Small intestine (tissue), 7 donors: ENCODE data around the gene AATK. TPM values are rescaled to one million over a fixed set of nuclear protein-coding genes. Genes with fewer than 3 reads are reported as not detected.
A peak's percentile ranks its signal among the peaks of the same experiment; 100 is the strongest.

Experiments used
- DNase-seq, 2 donors: peaks; one replicate each; pipeline versions ENCODE4 v3.0.0 to v3.0.0-alpha.2; 2013
- FAIRE-seq: peaks from 2 replicates; lab custom pipeline; 2012; peaks lifted over from hg19 to GRCh38; lab: Jason Lieb, UNC
- H3K27ac ChIP-seq, 3 donors: one replicate each; pipeline ENCODE4 v1.5.1; 2013; ENCODE audit warnings: low read length in 2 of 3, mild to moderate bottlenecking in 2 of 3, control low read depth in 1 of 3, inconsistent platforms in 1 of 3, low read depth in 1 of 3, moderate library complexity in 1 of 3
- H3K27me3 ChIP-seq, 3 donors: one replicate each; pipeline ENCODE4 v1.6.1; 2013; ENCODE audit warnings: low read length in 3 of 3, inconsistent platforms in 1 of 3; ENCODE audit not compliant: control insufficient read depth in 3 of 3, insufficient read depth in 3 of 3
- H3K36me3 ChIP-seq, 3 donors: one replicate each; pipeline ENCODE4 v1.6.1; 2013; ENCODE audit warnings: low read length in 3 of 3, inconsistent platforms in 1 of 3, low read depth in 1 of 3, mild to moderate bottlenecking in 1 of 3, moderate library complexity in 1 of 3; ENCODE audit not compliant: control insufficient read depth in 3 of 3, insufficient read depth in 2 of 3
- H3K4me1 ChIP-seq, 3 donors: one replicate each; pipeline ENCODE4 v1.6.1; 2013; ENCODE audit warnings: low read length in 2 of 3, inconsistent platforms in 1 of 3, low read depth in 1 of 3, mild to moderate bottlenecking in 1 of 3, moderate library complexity in 1 of 3; ENCODE audit not compliant: control insufficient read depth in 3 of 3, insufficient read depth in 2 of 3
- H3K4me3 ChIP-seq, 3 donors: one replicate each; pipeline ENCODE4 v1.5.1; 2013; ENCODE audit warnings: low read length in 3 of 3, control low read depth in 1 of 3, inconsistent platforms in 1 of 3, low read depth in 1 of 3, mild to moderate bottlenecking in 1 of 3, moderate library complexity in 1 of 3
- H3K9me3 ChIP-seq, 2 donors: one replicate each; pipeline ENCODE4 v1.6.1; 2013; ENCODE audit warnings: low read depth in 1 of 2, low read length in 1 of 2; ENCODE audit not compliant: control insufficient read depth in 2 of 2, insufficient read depth in 1 of 2
- WGBS, 3 donors: extraction: QIAGEN DNeasy Blood & Tissue Kit; methylation state at CpG; one replicate each; pipeline ENCODE4 v1.1.7; 2013; 5-methylcytosine and 5-hydroxymethylcytosine counted together
- polyA plus RNA-seq, 4 donors: library from polyadenylated mRNA; stranded (reverse) in 3 of 4; unstranded in 1 of 4; fragments of 200-250 nt in 3 of 4; fragments of 120-200 nt in 1 of 4; gene quantifications; one replicate each; pipeline versions ENCODE4 v1.2.1 to v1.2.3, GENCODE V29; 2013
- donor health status: healthy with polysubstance abuse.
- donor health status: control.
- donor health status: control.
- donor health status: Bipolar disorder and iron deficiency.
- donor health status: healthy.

The AATK gene
- polyA plus RNA-seq, 4 donors: 33.1 to 118 (median 95.7) TPM

DNA sequence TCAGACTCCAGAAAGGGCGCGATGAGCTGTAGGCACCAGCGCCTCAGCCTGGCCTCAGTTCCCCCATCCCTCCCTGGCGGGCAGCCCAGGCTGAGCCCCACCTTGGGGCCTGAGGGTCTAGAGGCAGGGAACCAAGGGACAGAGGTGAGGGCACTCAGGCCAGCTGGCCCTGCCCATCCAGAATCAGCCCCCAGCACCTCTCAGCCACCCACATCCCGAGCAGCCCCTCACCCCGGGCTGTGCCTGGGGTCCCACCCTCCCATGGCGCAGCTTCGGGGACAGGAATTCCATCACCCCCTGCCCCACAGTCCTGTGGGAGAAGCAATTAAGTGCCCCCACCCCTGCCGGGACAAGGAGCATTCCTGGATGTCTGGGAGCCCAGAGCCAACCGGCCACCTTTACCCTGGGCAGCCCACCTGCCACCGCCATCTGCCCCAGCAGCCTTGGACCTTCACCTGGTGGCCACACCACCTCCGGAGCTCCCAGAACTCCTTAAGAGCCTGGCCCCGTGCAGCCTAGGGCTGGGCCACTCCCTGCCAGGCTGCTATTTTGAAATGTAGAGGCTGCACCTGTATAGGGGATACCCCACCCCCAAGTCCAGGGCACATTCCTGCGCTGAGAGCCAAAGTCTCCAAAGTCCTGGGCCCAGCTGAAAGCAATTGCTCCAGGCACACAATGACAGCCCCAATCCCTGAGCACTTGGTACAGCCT is 34.4 kb downstream of the AATK start:
- H3K4me3 ChIP-seq: peak overlapping the region in 2 of 3 donors; percentile 69 to 74

DNA sequence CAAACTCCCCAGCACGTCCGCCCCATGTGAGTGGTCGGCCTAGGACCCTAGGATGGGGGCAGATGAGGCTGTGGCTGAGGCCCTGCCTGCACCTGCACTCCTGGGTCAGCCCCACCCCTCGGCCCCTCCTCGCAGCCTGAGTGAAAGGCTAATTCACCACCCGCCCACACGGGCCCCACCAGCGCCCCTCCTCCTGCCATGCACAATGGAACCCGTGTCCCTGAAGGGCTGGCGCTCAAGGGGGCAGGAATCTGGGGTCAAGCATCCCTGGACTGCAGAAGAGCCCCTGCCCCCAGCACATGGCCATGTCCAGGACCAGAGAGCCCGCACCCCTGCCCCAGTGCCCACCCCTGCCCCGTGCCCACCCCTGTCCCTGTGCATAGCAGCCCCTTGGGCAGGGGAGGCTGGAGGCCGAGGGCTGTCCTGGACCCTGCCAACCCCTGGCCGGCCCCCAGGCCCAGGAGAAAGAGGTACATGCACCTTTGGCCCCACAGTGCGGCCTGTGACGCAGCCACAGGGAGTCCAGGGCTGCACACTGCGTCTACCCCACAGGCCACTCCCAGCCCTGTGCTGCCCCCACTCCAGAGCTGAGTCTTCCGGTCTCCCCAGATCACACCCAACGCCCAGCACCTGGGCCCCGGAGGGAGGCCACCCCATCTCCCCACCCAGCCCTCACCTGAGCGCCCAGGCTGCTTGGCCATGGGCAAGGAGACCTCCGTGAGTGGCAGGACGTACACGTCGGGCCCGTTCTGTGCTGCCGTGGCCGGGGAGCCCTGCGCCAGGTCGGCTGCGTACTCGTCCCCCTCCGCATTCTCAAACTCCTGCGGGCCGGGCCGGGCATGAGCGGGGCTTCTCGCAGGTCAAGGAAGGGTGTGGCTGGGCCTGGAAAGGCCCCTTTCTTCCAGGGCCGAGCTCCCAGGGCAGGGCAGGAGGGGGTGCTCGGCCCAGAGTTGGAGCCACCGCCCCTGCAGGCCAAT is 35.3 kb downstream of the AATK start:
- Histone ChIP-seq H3K36me3 (peaks cover 0 to 53% (median 2%) of the 10 kb centered on the region in 3 donors), H3K4me1 (peaks cover 0 to 38% (median 0%) of the 10 kb centered on the region in 3 donors), H3K4me3 (peak overlapping the region in 2 of 3 donors; percentile 69 to 74), H3K27ac (peak overlapping the region; percentile 91 to 98 (median 97)), H3K27me3 (no peaks in the 10 kb centered on the region), H3K9me3 (no peaks in the 10 kb centered on the region)
- DNase-seq: peak; percentile 89 to 91
- no peak for FAIRE-seq
- WGBS, 3 donors: 19 to 61% (median 38%) methylated on average over 37 to 41 of the region's 41 CpGs

More for the DNA sequence above, 34.4 kb downstream of the AATK start:
- FAIRE-seq (no peak), DNase-seq (peak; percentile 96 to 98)
- Histone ChIP-seq H3K27ac (peak overlapping the region; percentile 91 to 99 (median 97)), H3K9me3 (no peaks in the 10 kb centered on the region), H3K27me3 (no peaks in the 10 kb centered on the region), H3K36me3 (peaks cover 0 to 49% (median 2%) of the 10 kb centered on the region in 3 donors), H3K4me1 (peaks cover 0 to 38% (median 0%) of the 10 kb centered on the region in 3 donors)
- 5 to 60% (median 44%) methylated on average over 13 to 14 of the region's 14 CpGs for WGBS, 3 donors

DNA sequence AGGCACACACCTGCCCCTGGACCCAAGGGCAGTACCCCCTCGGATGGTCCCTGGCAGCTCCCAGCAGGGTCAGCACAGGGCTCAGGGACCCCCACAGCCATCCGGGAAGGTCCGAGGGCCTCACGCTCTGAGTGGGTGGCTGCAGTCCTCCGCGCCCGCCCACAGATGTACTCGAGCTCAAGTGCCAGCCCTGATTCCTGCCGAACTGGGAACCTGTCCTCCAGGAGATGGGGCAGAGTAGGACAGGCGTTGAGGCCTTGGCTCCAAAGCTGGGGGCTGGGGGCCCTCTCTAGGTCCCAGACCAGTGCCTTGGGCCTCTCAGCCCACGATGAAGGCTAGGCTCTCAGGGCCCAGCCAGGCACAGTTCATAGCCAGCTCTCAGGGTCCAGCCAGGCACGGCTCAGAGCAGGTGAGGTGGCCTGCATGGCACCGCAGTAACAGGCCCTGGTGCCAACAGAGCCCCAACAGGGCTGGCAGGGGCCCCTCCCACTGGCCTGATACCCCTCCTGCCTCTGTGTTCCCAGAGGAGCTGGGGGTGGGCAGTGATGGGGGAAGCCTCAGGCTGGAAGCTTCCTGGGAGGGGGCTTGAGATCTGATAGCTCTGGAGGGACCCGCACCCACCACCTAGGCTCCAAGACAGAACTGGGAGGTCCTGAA is 36.2 kb downstream of the AATK start:
- Histone ChIP-seq H3K4me1 (peaks cover 0 to 38% (median 0%) of the 10 kb centered on the region in 3 donors), H3K9me3 (no peaks in the 10 kb centered on the region), H3K4me3 (peak overlapping the region in 2 of 3 donors; percentile 69 to 74), H3K36me3 (peaks cover 0 to 58% (median 2%) of the 10 kb centered on the region in 3 donors), H3K27me3 (no peaks in the 10 kb centered on the region), H3K27ac (peak overlapping the region in 2 of 3 donors; percentile 57 to 97)
- DNase-seq: no peak
- no peak for FAIRE-seq
- WGBS, 3 donors: 65 to 75% (median 67%) methylated on average over 14 of the region's 14 CpGs

DNA sequence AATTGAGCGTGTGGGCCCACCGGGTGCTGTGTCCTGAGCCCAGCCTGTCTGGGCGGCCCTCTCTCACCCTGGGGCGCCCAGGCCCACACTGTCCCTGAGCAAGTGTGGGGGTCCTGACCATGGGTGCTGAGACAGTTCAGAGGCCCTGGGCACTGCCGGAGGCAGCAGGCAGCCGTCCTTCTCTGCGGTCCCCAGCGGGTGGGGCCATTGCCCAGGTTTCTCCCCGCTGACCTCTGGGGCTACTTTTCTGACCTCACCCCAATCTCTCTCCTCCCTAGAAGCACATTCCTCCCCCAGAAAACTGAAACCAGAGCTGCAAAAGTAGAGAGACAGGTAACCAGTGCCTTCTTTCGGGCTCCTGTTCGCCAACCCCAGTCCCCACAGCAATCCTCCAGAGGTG is 36.7 kb downstream of the AATK start:
- 84 to 87% (median 86%) methylated on average over 8 to 11 of the region's 11 CpGs for WGBS, 3 donors
- Histone ChIP-seq H3K27ac (no peak overlapping the region), H3K9me3 (no peaks in the 10 kb centered on the region), H3K4me3 (peak overlapping the region in 2 of 3 donors; percentile 69 to 74), H3K4me1 (peaks cover 0 to 37% (median 0%) of the 10 kb centered on the region in 3 donors), H3K27me3 (no peaks in the 10 kb centered on the region), H3K36me3 (peaks cover 0 to 64% (median 2%) of the 10 kb centered on the region in 3 donors)
- DNase-seq (no peak), FAIRE-seq (no peak)

DNA sequence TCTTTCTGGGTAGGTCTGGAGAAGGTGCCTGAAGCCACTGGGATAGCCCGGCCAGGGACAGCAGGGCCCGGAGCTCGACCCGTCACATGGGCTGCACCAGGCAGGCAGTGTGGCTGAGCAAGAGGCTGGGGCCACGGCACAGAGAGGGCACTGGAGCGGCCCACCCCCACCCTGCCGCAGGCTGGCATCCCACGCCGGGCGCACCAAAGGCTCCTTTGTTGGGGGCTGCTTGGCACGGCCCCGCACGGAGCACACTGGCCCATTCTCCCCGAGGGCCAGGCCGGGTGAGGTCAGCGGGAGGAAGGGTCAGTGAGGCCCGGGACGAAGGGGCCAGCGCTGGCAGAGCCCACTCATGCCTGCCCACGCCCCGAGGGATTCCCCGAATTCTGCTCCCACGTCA is 37.2 kb downstream of the AATK start:
- DNase-seq (no peak), FAIRE-seq (no peak)
- Histone ChIP-seq H3K4me1 (peaks cover 0 to 31% (median 0%) of the 10 kb centered on the region in 3 donors), H3K9me3 (no peaks in the 10 kb centered on the region), H3K27me3 (no peaks in the 10 kb centered on the region), H3K36me3 (peaks cover 0 to 69% (median 2%) of the 10 kb centered on the region in 3 donors), H3K27ac (no peak overlapping the region), H3K4me3 (no peak overlapping the region)
- 86 to 91% (median 91%) methylated on average over 23 of the region's 23 CpGs for WGBS, 3 donors

DNA sequence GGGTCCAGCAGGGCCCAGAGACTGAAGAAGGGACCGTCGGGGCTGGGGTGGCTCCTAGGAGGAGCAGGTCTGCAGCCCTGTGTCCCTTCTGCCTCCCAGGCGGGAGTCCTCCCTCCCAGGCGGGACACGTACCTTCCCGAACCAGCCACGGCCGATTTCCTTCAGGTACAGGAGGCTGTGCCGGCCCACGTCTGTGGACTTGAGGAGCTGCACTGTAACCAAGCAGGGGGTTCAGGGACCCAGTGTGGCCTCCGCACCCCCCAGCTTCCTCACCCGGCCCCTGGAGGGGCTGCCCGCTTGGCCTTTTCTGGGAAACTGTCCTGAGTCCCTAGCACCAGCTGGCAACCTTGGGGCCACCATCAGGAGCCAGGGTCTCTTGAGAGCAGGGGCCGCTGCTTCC is 37.7 kb downstream of the AATK start:
- Histone ChIP-seq H3K36me3 (peaks cover 0 to 73% (median 2%) of the 10 kb centered on the region in 3 donors), H3K4me1 (peaks cover 0 to 27% (median 0%) of the 10 kb centered on the region in 3 donors), H3K27ac (no peak overlapping the region), H3K27me3 (no peaks in the 10 kb centered on the region), H3K4me3 (no peak overlapping the region), H3K9me3 (no peaks in the 10 kb centered on the region)
- DNase-seq (no peak), FAIRE-seq (no peak)
- 86 to 94% (median 88%) methylated on average over 14 of the region's 14 CpGs for WGBS, 3 donors

DNA sequence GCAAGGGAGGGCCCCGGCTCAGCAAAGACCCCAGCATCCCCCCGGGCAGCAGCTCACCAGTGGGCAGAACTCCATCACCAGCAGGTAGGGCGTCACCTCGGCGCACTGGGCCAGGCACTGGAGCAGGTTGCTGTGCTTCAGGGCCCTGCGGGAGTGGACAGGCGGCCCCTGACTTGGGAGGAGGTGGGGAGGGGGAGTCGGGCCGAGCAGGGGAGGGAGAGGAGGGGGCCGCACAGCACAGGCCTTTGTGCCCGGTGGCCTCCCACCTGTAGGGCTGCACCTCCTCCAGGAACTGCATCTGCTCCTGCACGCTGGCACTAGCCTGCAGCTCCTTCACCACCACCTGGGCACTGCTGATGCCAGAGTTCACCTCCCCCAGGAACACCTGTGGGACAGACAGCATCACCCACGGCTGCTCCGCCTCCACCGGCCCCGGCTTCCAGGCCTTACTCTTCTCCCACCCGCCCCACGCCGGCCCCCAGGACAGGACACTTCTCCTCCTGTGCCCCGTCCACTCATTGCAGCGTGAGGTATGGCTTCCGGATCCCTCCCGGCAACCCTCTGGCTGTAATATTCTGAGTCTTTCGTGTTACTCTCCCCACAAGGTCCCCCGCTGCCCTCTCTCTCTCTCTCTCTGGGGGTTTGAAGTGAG is 38.4 kb downstream of the AATK start:
- 75 to 83% (median 76%) methylated on average over 19 to 24 of the region's 25 CpGs for WGBS, 3 donors
- H3K36me3 ChIP-seq: peaks cover 0 to 80% (median 2%) of the 10 kb centered on the region in 3 donors
- H3K9me3 ChIP-seq: no peaks in the 10 kb centered on the region
- DNase-seq: no peak
- H3K27ac ChIP-seq: no peak overlapping the region
- no peak overlapping the region for H3K4me3 ChIP-seq
- FAIRE-seq: no peak
- peaks cover 0 to 3% (median 0%) of the 10 kb centered on the region in 3 donors for H3K27me3 ChIP-seq
- peaks cover 0 to 20% (median 0%) of the 10 kb centered on the region in 3 donors for H3K4me1 ChIP-seq
